ENCODE results near the gene WARS2.

Gene WARS2

GRCh38 chr1:118990513-118991152 lies 149.8 kb downstream of the WARS2 start:
- CTCF ChIA-PET, result no interaction called here
- no peak for DNase-seq (ENCODE audit: extremely low spot score)
- TF ChIP-seq CTBP1 (IDR thresholded peaks at IDR 0.05; ENCODE audit: borderline replicate concordance) (no peak), TARDBP (IDR thresholded peaks at IDR 0.05) (no peak), ELF4 (IDR thresholded peaks at IDR 0.05) (no peak), HDGF (IDR thresholded peaks at IDR 0.05; ENCODE audit: borderline replicate concordance) (no peak), SUZ12 (IDR thresholded peaks at IDR 0.05) (no peak), FOXK2 (IDR thresholded peaks at IDR 0.05) (no peak), SP1 (IDR thresholded peaks at IDR 0.05) (no peak)
- TF ChIP-seq, protein P1, sequence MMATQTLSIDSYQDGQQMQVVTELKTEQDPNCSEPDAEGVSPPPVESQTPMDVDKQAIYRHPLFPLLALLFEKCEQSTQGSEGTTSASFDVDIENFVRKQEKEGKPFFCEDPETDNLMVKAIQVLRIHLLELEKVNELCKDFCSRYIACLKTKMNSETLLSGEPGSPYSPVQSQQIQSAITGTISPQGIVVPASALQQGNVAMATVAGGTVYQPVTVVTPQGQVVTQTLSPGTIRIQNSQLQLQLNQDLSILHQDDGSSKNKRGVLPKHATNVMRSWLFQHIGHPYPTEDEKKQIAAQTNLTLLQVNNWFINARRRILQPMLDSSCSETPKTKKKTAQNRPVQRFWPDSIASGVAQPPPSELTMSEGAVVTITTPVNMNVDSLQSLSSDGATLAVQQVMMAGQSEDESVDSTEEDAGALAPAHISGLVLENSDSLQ (IDR thresholded peaks at IDR 0.05), result no peak
- POLR2A ChIA-PET, result no interaction called here

- CTCF ChIA-PET, result no interaction called here
- POLR2A ChIA-PET, result no interaction called here
- TF ChIP-seq FOXK2 (IDR thresholded peaks at IDR 0.05), result no peak
- TF ChIP-seq CTBP1 (IDR thresholded peaks at IDR 0.05; ENCODE audit: borderline replicate concordance), result no peak
- TF ChIP-seq SUZ12 (IDR thresholded peaks at IDR 0.05), result no peak
- TF ChIP-seq, protein P1 (IDR thresholded peaks at IDR 0.05), result no peak
- no peak for TF ChIP-seq ARNT (IDR thresholded peaks at IDR 0.05)
- no peak for TF ChIP-seq LEF1 (IDR thresholded peaks at IDR 0.05; ENCODE audit: borderline replicate concordance)
- TF ChIP-seq ELF4 (IDR thresholded peaks at IDR 0.05), result no peak
- no peak for TF ChIP-seq BHLHE40 (IDR thresholded peaks at IDR 0.05; ENCODE audit: borderline replicate concordance)
- no peak for TF ChIP-seq ZNF384 (IDR thresholded peaks at IDR 0.05)
- TF ChIP-seq FOXA1 (IDR thresholded peaks at IDR 0.05), result no peak
- no peak for TF ChIP-seq FOXM1 (IDR thresholded peaks at IDR 0.05; ENCODE audit: borderline replicate concordance)
- TF ChIP-seq HDGF (IDR thresholded peaks at IDR 0.05; ENCODE audit: borderline replicate concordance), result no peak
- no peak for TF ChIP-seq SP1 (IDR thresholded peaks at IDR 0.05)
- TF ChIP-seq TARDBP (IDR thresholded peaks at IDR 0.05), result no peak
- TF ChIP-seq L3MBTL2 (conservative IDR thresholded peaks at IDR 0.05), result no peak
- no peak for TF ChIP-seq NFRKB (IDR thresholded peaks at IDR 0.05)
- no peak for DNase-seq (ENCODE audit: extremely low spot score)
These were observed 150.5 kb downstream of the WARS2 start for GRCh38 chr1:118989878-118990378.

GRCh38 chr1:118989006-118989815 lies 151.2 kb downstream of the WARS2 start:
- TF ChIP-seq ARNT (IDR thresholded peaks at IDR 0.05) (no peak), CTBP1 (IDR thresholded peaks at IDR 0.05; ENCODE audit: borderline replicate concordance) (no peak), BHLHE40 (IDR thresholded peaks at IDR 0.05; ENCODE audit: borderline replicate concordance) (no peak), TARDBP (IDR thresholded peaks at IDR 0.05) (no peak), SUZ12 (IDR thresholded peaks at IDR 0.05) (no peak), ZNF384 (IDR thresholded peaks at IDR 0.05) (no peak)
- TF ChIP-seq, protein P1 (IDR thresholded peaks at IDR 0.05), result no peak
- ChIA-PET CTCF (no interaction called here), POLR2A (no interaction called here)
- no peak for DNase-seq (ENCODE audit: extremely low spot score)

GRCh38 chr1:118988186-118989005 lies 152.1 kb downstream of the WARS2 start, which contains the start of gene TBX15:
Gene TBX15, minus strand, starts transcription at chr1:118988343. Its CDS starts 548 bp downstream, at chr1:118987795.
- TF ChIP-seq FOXA1 (IDR thresholded peaks at IDR 0.05) (no peak), CTBP1 (IDR thresholded peaks at IDR 0.05; ENCODE audit: borderline replicate concordance) (no peak), BHLHE40 (IDR thresholded peaks at IDR 0.05; ENCODE audit: borderline replicate concordance) (no peak), ELF4 (IDR thresholded peaks at IDR 0.05) (no peak), L3MBTL2 (conservative IDR thresholded peaks at IDR 0.05) (no peak), FOXK2 (IDR thresholded peaks at IDR 0.05) (no peak)
- POLR2A ChIA-PET, result no interaction called here
- CTCF ChIA-PET, result no interaction called here
- no peak for DNase-seq (ENCODE audit: extremely low spot score)

- POLR2A ChIA-PET, result no interaction called here
- DNase-seq (ENCODE audit: extremely low spot score), result no peak
- TF ChIP-seq ELF4 (IDR thresholded peaks at IDR 0.05), result no peak
- TF ChIP-seq FOXA1 (IDR thresholded peaks at IDR 0.05), result no peak
- no peak for TF ChIP-seq HDGF (IDR thresholded peaks at IDR 0.05; ENCODE audit: borderline replicate concordance)
- TF ChIP-seq LEF1 (IDR thresholded peaks at IDR 0.05; ENCODE audit: borderline replicate concordance), result no peak
- no peak for TF ChIP-seq CTBP1 (IDR thresholded peaks at IDR 0.05; ENCODE audit: borderline replicate concordance)
- no peak for TF ChIP-seq ARNT (IDR thresholded peaks at IDR 0.05)
- TF ChIP-seq NFRKB (IDR thresholded peaks at IDR 0.05), result no peak
- TF ChIP-seq SP1 (IDR thresholded peaks at IDR 0.05), result no peak
- TF ChIP-seq L3MBTL2 (conservative IDR thresholded peaks at IDR 0.05), result no peak
- CTCF ChIA-PET, result no interaction called here
These were observed 152.8 kb downstream of the WARS2 start for GRCh38 chr1:118987468-118988185.

Data from HEK293T (cell line).